T-helper 22 cell (primary cell): ENCODE measurements around the gene ALB.

Source experiments
- DNase-seq: peaks from one replicate; pipeline ENCODE4 v3.0.0-alpha.2; 2020; ENCODE audit warnings: low read depth

ALB gene

DNA sequence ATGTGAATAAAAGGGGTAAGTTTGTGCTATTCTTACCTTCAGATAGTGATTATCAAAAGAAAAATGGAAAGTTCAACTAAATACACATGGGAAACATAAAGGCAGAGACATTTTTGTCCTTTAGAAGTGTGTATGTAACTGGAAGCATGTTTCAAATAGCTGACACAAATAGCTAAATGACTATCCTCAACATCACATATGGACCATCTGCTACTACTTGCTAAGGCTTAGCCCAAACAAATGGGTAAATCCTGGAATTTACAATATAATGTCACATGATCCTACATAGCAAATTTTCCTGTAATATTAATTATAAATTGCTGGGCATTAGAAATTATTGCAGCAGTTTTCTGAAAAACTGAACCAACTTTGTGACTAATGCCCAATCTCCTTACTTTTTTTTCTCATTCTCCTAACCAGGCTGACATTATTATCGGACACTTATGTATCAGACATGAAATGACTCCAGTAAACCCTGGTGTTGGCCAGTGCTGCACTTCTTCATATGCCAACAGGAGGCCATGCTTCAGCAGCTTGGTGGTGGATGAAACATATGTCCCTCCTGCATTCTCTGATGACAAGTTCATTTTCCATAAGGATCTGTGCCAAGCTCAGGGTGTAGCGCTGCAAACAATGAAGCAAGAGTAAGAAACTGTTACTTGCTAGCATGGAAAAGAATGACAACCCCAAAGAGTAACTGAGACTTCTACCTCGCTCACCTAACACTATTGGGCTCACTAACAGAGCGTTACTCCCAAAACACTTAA lies 48.1 kb downstream of the ALB start:
- DNase-seq, result no peak

DNA sequence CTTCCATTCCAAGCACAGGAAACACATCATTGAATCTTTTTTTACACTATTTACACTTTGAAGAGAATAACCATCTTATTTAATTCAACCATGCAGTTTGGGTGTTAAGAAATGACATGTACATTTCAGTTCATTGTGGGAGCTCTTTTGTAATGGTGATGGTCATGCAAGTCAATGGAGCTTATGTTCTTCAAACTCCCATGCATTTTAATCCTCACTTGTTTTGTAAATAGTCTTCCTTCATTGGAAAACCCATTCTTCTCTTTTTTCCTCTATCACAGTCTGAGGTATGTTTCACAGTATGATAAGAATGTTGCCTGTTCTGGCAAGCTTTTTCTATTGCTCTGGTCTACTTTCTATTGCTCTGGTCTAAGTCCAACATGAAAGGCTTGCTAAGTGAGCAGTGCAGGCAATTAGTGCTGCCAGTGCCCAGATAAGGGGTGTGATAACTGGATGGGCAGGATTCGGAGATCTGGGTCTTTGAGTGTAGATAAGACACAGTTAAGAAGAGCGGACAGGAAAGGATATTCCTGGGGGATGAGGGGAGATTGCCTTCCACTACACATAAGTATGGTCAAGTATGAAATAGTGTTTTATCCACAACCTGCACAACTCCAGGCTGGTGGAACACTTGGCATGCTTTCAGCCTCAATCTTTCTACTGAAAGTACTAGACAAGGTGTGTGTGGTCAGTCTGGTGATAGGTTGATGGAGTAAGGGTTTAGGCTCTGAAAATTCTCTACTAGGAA lies 49.0 kb downstream of the ALB start:
- DNase-seq, result no peak

DNA sequence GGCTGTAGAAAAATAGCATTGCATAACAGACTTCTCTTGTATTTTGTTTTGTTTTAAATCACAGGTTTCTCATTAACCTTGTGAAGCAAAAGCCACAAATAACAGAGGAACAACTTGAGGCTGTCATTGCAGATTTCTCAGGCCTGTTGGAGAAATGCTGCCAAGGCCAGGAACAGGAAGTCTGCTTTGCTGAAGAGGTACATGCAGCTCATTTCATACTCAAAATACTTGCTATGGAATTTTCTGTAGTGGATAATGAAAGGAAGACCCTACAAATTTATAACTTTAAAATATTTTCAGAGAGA lies 49.6 kb downstream of the ALB start:
- DNase-seq, result no peak

- DNase-seq, result no peak
These were observed 50.8 kb downstream of the ALB start for GRCh38 chr4:73454920-73455319.

DNA sequence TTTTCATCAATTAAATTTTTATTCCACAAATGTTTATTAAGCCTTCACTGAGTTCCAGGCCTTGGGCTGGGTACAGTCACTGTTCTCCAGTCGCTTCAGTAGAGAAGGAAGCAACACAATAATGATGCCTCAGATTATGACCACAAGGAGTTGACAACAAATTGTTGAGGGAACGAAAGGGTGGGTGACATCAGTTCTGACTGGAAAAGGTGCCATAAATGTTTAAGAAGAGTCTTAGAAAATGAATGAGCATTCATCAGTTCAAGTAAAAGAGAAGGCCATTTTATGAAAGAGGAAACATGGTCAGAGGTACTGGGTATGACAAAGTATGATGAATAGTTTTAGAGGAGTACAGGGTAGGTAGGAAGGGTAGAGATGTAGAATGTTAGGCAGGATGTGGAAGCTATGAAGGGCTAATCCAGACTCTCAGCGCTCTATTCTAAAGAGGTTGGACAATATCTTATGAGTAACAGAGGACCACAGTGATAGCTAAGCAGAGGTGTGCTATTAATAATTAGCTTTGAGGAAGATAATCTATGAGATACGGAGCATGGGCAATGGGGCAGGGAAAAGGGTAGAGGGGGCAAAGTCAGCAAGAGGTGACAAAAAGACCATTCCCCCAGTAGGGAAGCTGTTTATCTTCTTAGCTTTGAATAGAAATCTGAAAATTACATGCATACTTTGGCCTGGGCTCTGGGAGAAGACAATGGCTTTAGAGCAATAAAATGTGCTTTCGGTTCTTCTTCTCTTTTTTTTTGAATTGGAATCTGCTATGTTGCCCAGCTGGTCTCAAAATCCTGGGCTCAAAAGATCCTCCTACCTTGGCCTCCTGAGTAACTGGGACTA lies 52.3 kb downstream of the ALB start:
- no peak for DNase-seq

- DNase-seq, result no peak
These were observed 54.3 kb downstream of the ALB start for GRCh38 chr4:73458184-73459047.

- DNase-seq, result no peak
These were observed 54.9 kb downstream of the ALB start for GRCh38 chr4:73459048-73459421.

DNA sequence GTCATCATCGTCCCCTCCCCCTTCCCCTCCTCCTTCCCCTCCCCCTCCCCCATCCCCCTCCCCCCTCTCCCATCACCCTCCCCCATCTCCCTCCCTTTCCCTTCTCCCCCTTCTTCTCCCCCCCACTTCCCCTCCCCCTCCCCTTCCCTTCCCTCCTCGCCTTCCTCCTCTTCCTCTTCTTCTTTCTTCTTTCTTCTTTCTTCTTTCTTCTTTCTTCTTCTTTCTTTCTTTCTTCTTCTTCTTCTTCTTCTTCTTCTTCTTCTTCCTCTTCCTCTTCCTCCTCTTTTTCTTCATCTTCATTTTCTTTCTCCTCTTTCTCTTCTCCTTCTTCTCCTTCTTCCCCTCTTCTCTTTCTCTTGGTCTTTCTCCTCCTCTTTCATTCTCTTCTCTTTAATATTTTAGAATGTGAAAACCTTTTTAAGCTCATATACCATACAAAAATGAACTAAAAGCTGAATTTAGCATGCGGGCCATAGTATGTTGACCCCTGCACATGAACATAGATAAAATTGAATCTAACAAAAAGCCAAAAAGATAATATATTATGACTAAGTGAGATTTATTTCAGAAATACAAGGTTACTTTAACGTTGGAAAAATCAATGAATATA lies 56.9 kb downstream of the ALB start:
- DNase-seq, result no peak

- DNase-seq, result no peak
These were observed 64.1 kb downstream of the ALB start for GRCh38 chr4:73468170-73468569.

DNA sequence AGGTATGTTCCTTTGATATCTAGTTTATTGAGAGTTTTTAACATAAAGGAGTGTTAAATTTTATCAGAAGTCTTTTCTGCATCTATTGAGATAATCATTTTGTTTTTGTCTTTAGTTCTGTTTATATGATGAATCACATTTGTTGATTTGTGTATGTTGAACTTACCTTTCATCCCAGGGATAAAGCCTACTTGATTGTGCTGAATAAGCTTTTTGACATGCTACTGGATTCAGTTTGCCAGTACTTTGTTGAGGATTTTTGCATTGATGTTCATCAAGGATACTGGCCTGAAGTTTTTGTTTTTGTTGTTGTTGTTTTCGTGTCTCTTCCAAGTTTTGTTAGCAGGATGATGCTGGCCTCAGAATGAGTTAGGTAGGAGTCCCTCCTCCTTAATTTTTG lies 66.6 kb downstream of the ALB start:
- no peak for DNase-seq
